ENCODE measurements around the gene FAIM.
"Not testable (repeated sequence)": the region's sequence is repeated elsewhere in the genome, so short reads cannot be mapped to it uniquely, and the experiment has no call there.

DNA sequence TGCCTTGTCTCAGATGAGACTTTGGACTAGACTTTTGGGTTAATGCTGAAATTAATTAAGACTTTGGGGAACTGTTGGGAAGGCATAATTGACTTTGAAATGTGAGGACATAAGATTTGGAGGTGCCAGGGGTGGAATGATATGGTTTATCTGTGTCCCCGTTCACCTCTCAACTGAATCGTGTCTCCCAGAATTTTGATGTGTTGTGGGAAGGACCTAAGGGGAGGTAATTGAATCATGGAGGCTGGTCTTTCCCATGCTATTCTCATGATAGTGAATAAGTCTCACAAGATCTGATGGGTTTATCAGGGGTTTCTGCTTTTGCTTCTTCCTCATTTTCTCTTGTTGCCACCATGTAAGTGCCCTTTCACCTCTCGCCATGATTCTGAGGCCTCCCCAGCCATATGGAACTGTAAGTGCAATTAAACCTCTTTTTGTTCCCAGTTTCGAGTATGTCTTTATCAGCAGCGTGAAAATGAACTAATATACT, 4.4 kb upstream of the FAIM start:
- TF ChIP-seq, protein P1, sequence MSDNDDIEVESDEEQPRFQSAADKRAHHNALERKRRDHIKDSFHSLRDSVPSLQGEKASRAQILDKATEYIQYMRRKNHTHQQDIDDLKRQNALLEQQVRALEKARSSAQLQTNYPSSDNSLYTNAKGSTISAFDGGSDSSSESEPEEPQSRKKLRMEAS (IDR thresholded peaks at IDR 0.05), result not testable (repeated sequence)
- TF ChIP-seq, protein P2, sequence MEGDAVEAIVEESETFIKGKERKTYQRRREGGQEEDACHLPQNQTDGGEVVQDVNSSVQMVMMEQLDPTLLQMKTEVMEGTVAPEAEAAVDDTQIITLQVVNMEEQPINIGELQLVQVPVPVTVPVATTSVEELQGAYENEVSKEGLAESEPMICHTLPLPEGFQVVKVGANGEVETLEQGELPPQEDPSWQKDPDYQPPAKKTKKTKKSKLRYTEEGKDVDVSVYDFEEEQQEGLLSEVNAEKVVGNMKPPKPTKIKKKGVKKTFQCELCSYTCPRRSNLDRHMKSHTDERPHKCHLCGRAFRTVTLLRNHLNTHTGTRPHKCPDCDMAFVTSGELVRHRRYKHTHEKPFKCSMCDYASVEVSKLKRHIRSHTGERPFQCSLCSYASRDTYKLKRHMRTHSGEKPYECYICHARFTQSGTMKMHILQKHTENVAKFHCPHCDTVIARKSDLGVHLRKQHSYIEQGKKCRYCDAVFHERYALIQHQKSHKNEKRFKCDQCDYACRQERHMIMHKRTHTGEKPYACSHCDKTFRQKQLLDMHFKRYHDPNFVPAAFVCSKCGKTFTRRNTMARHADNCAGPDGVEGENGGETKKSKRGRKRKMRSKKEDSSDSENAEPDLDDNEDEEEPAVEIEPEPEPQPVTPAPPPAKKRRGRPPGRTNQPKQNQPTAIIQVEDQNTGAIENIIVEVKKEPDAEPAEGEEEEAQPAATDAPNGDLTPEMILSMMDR (IDR thresholded peaks at IDR 0.05; ENCODE audit: low read depth, low read length, missing input control), result not testable (repeated sequence)
- TF ChIP-seq FOXA1 (IDR thresholded peaks at IDR 0.05); GABPA (IDR thresholded peaks at IDR 0.05 in 1 of 2, conservative IDR thresholded peaks at IDR 0.05 in 1 of 2): not testable (repeated sequence)
- TF ChIP-seq, protein P3, sequence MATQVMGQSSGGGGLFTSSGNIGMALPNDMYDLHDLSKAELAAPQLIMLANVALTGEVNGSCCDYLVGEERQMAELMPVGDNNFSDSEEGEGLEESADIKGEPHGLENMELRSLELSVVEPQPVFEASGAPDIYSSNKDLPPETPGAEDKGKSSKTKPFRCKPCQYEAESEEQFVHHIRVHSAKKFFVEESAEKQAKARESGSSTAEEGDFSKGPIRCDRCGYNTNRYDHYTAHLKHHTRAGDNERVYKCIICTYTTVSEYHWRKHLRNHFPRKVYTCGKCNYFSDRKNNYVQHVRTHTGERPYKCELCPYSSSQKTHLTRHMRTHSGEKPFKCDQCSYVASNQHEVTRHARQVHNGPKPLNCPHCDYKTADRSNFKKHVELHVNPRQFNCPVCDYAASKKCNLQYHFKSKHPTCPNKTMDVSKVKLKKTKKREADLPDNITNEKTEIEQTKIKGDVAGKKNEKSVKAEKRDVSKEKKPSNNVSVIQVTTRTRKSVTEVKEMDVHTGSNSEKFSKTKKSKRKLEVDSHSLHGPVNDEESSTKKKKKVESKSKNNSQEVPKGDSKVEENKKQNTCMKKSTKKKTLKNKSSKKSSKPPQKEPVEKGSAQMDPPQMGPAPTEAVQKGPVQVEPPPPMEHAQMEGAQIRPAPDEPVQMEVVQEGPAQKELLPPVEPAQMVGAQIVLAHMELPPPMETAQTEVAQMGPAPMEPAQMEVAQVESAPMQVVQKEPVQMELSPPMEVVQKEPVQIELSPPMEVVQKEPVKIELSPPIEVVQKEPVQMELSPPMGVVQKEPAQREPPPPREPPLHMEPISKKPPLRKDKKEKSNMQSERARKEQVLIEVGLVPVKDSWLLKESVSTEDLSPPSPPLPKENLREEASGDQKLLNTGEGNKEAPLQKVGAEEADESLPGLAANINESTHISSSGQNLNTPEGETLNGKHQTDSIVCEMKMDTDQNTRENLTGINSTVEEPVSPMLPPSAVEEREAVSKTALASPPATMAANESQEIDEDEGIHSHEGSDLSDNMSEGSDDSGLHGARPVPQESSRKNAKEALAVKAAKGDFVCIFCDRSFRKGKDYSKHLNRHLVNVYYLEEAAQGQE (IDR thresholded peaks at IDR 0.05), result not testable (repeated sequence)
